Activated CD4-positive, CD25-positive, alpha-beta regulatory T cell treated with anti-CD3 and anti-CD28 coated beads, Interleukin-2, amount 50 U/mL, for 24 hours (primary cell): ENCODE data around the gene FAR2.
"Not testable (repeated sequence)": the region's sequence is repeated elsewhere in the genome, so short reads cannot be mapped to it uniquely, and the experiment has no call there.

Source experiments
- ATAC-seq, 2 donors: fragments of 150-1000 bp; cut with Tn5 transposase; one replicate each; pipeline ENCODE4 v1.10.0; 2021; ENCODE audit warnings: mild to moderate bottlenecking in 1 of 2, moderate library complexity in 1 of 2

Gene FAR2

DNA sequence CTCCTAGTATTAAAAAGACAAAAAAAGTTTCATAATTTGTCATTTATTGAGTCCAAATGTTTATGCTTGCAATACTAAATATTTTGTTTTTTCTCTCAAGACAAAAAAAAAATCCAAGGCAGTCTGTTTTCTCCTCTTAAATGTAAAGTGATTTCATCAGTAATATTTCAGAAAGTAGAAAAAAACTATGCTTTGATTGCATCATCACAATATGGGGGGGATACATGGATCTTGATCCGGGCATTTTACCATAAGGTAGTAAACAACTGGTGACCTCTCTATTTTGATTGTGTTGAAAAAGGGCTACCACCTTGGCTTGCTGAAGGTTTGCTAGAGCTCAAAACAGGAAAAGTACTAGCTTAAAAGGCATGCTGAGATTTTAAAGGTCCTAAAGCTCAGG lies 188.2 kb downstream of the FAR2 start:
- ATAC-seq = no peak

GRCh38 chr12:29343022-29343799 lies 194.1 kb downstream of the FAR2 start:
- ATAC-seq = no peak

DNA sequence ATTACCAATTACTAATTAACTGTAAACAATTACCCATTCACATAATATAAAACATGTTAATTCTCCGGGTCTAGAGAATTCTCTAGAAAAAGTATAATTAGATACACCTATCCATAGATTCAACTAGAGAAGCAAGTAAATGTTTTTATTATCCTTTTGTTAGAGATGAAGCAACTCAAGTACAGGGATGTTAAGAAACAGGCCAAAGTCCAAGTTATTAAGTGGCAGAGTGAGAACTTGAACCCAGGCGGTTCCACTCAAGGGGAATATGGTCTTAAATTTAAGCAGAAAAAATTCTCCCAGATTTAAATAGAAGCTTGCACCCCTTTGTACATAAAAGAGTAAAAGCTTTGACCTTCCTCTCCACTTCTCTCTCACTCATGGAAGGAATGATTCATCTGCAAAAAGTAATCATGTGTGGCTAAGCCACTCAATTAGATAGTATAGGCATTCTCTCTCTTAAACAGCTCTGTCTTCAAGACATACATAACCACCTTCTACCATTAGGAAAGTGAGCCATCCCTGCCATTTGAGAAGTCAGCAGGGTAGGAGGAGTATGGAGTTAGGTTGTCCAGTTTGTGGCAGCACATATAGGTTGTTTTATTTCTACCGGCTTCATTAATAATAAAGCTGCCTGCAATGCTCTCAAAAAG lies 197.8 kb downstream of the FAR2 start:
- peak; percentile 38 to 70 for ATAC-seq

- no peak for ATAC-seq
Measured at GRCh38 chr12:29350080-29350479, 201.0 kb downstream of the FAR2 start.

DNA sequence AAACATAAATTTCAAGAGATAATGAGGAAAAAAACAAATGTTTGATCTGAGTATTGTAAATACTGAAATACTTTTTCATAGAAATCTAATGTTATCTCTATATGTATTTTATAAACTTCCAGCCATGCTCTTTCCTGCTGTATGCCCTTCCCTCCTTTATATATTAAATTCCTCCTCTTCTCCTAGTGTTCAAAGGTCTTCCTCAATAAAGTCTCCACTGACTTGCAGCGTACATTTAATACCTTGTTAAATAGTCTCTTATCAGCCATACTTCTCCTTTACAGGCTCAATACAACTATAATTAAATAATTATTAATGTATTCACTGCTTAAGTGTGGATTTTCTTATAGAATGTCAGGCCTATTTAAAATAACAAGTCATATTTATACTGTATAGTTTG lies 205.9 kb downstream of the FAR2 start:
- no peak for ATAC-seq

- no peak for ATAC-seq
Measured at GRCh38 chr12:29365091-29365490, 216.0 kb downstream of the FAR2 start.

DNA sequence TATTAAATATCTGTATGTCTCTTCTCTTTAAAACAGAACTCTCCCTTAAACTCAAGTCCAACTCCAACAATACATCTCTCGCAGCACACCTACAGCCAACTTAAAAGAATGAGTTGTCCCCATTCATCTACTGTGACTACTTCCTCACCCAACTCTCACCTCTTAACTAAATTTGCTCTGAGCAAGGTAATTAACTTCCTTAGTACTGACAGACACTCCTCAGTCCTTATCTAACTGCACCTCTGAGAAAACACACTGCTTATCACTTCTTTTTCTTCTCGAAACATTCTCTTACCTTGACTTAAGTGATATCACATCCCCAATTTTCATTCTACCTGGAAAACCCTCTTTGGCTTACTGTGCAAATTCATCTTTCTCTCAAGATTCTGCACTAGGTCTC lies 224.9 kb downstream of the FAR2 start:
- no peak for ATAC-seq

- ATAC-seq = no peak
Measured at GRCh38 chr12:29374913-29375312, 225.8 kb downstream of the FAR2 start.

- ATAC-seq = no peak
Measured at GRCh38 chr12:29376118-29376517, 227.0 kb downstream of the FAR2 start.

GRCh38 chr12:29380536-29381523 lies 231.8 kb downstream of the FAR2 start, which contains the start of gene ERGIC2:
TSS of gene ERGIC2 (minus strand) at chr12:29381172. CDS start at chr12:29371633, 9,539 bp downstream.
- ATAC-seq = peak; percentile 90 to 92

GRCh38 chr12:29382251-29382650 lies 233.2 kb downstream of the FAR2 start:
- no peak for ATAC-seq

- not testable (repeated sequence) for ATAC-seq
Measured at GRCh38 chr12:29385194-29385593, 236.1 kb downstream of the FAR2 start.
